Naive thymus-derived CD4-positive, alpha-beta T cell (primary cell): Measurements from ENCODE around the gene EPB41. TPM values are rescaled to one million over a fixed set of nuclear protein-coding genes. Genes with fewer than 3 reads are reported as not detected.
A peak's percentile ranks its signal among the peaks of the same experiment; 100 is the strongest.

Source experiments
- ATAC-seq: fragments of 150-1000 bp; cut with Tn5 transposase; 2 replicates; pipeline ENCODE4 v1.10.0; 2021; ENCODE audit warnings: mild to moderate bottlenecking, moderate library complexity
- CTCF ChIA-PET: fragments of 350-600 bp; sonication (Branson Sonifier 250); formaldehyde crosslinking; loops from one replicate; lab custom pipeline; 2021; ENCODE audit warnings: antibody characterized with exemption; lab: Charles Lee
- POLR2A ChIA-PET: fragments of 350-600 bp; sonication (Branson Sonifier 250); formaldehyde crosslinking; loops from one replicate; lab custom pipeline; 2021; ENCODE audit warnings: antibody characterized with exemption, inconsistent platforms; lab: Charles Lee
- DNase-seq, 9 donors: peaks; one replicate each; pipeline versions ENCODE4 v3.0.0 to v3.0.0-alpha.2; 2020 to 2022; ENCODE audit warnings: mixed read lengths in 1 of 9
- H3K27ac ChIP-seq: one replicate; pipeline ENCODE4 v1.7.0; 2013; ENCODE audit warnings: mild to moderate bottlenecking, low read depth, low read length, moderate library complexity
- H3K27me3 ChIP-seq, 2 donors: one replicate each; pipeline ENCODE4 v1.7.0; 2013; ENCODE audit warnings: low read length in 2 of 2, mild to moderate bottlenecking in 2 of 2, moderate library complexity in 2 of 2; ENCODE audit not compliant: control insufficient read depth in 2 of 2, insufficient read depth in 2 of 2
- H3K36me3 ChIP-seq, 3 experiments: 1 replicate in 2 of 3; 2 replicates in 1 of 3; pipeline ENCODE4 v1.7.0; 2013; ENCODE audit warnings: low read length in 3 of 3, mild to moderate bottlenecking in 3 of 3, moderate library complexity in 1 of 3; ENCODE audit not compliant: insufficient read depth in 3 of 3, control insufficient read depth in 2 of 3
- H3K4me1 ChIP-seq, 2 donors: one replicate each; pipeline ENCODE4 v1.7.0; 2013; ENCODE audit warnings: low read length in 2 of 2, mild to moderate bottlenecking in 2 of 2, moderate library complexity in 1 of 2; ENCODE audit not compliant: control insufficient read depth in 2 of 2, insufficient read depth in 2 of 2
- H3K4me3 ChIP-seq: 2 replicates; pipeline ENCODE4 v1.7.0; 2013; ENCODE audit warnings: mild to moderate bottlenecking, low read length
- H3K9me3 ChIP-seq, 3 experiments: 1 replicate in 2 of 3; 2 replicates in 1 of 3; pipeline ENCODE4 v1.7.0; 2013; ENCODE audit warnings: low read length in 3 of 3; ENCODE audit not compliant: control insufficient read depth in 2 of 3
- H3K27ac Mint-ChIP-seq, 9 donors: one replicate each; pipeline ENCODE4 v1.8.0; 2020 to 2022; ENCODE audit warnings: mixed read lengths in 9 of 9, mild to moderate bottlenecking in 8 of 9, moderate library complexity in 5 of 9, inconsistent platforms in 2 of 9
- H3K27me3 Mint-ChIP-seq, 5 donors: one replicate each; pipeline ENCODE4 v1.8.0; 2021 to 2022; ENCODE audit warnings: mixed read lengths in 5 of 5, mild to moderate bottlenecking in 1 of 5
- H3K36me3 Mint-ChIP-seq, 5 donors: one replicate each; pipeline ENCODE4 v1.8.0; 2020 to 2022; ENCODE audit warnings: mixed read lengths in 5 of 5, mild to moderate bottlenecking in 3 of 5, inconsistent platforms in 1 of 5
- H3K4me1 Mint-ChIP-seq, 7 donors: one replicate each; pipeline ENCODE4 v1.8.0; 2020 to 2022; ENCODE audit warnings: mixed read lengths in 7 of 7, mild to moderate bottlenecking in 3 of 7, inconsistent platforms in 1 of 7
- H3K4me3 Mint-ChIP-seq, 10 donors: one replicate each; pipeline ENCODE4 v1.8.0; 2020 to 2022; ENCODE audit warnings: mild to moderate bottlenecking in 10 of 10, mixed read lengths in 10 of 10, moderate library complexity in 6 of 10, inconsistent platforms in 2 of 10
- H3K9me3 Mint-ChIP-seq, 11 donors: one replicate each; pipeline ENCODE4 v1.8.0; 2020 to 2022; ENCODE audit warnings: mixed read lengths in 11 of 11, mild to moderate bottlenecking in 4 of 11, inconsistent platforms in 1 of 11, moderate library complexity in 1 of 11
- intact Hi-C, 2 donors: fragments of 100-400 bp; cut with micrococcal nuclease; formaldehyde crosslinking; loops; one replicate each; pipeline ENCODE4 v1.15.1; 2023
- polyA plus RNA-seq, 2 donors: library from polyadenylated mRNA; unstranded; fragments of 300-500 nt; fragmentation: Illumina TruSeq; gene quantifications; one replicate each; pipeline ENCODE4 v1.2.3, GENCODE V29; 2021
- total RNA-seq, 6 experiments: library from RNA in 5 of 6; stranded (reverse) in 5 of 6; gene quantifications; 1 replicate in 5 of 6; 2 replicates in 1 of 6; pipeline ENCODE4 v1.2.3 and lab custom pipeline; 2021 to 2026

The EPB41 gene
- total and polyA plus RNA-seq, 7 experiments from 2014 or later, result 115 to 325 (median 162) TPM

- intact Hi-C loops, result loop anchor here (1.0 to 5.0 kb wide), 7 partner anchors 12 to 255 kb away; partner anchors contain the start of genes SRSF4 (in 1 of the 2) and YTHDF2 (in 1 of the 2)
- peak overlapping the region; percentile 24 for H3K4me3 ChIP-seq
- CTCF ChIA-PET, result interaction anchor here (1.0 to 2.3 kb wide), 3 partner anchors 8 to 43 kb away, joined by 6 to 8 read pairs (median 8); partner anchors contain the start of gene EPB41
- peaks cover 46 to 85% (median 57%) of the 10 kb centered on the region in 7 donors for H3K4me1 Mint-ChIP-seq
- peaks cover 56 to 58% of the 10 kb centered on the region in 2 donors for H3K4me1 ChIP-seq
- no peaks in the 10 kb centered on the region for H3K9me3 Mint-ChIP-seq
- H3K36me3 ChIP-seq, result no peaks in the 10 kb centered on the region
- H3K9me3 ChIP-seq, result no peaks in the 10 kb centered on the region
- H3K27ac ChIP-seq, result peak overlapping the region; percentile 69
- H3K36me3 Mint-ChIP-seq, result peaks cover 0 to 13% (median 0%) of the 10 kb centered on the region in 5 donors
- no peaks in the 10 kb centered on the region for H3K27me3 ChIP-seq
- peak overlapping the region; percentile 54 to 91 (median 76) for H3K4me3 Mint-ChIP-seq
- DNase-seq (no peak), ATAC-seq (no peak)
- POLR2A ChIA-PET, result interaction anchor here (0.7 to 4.1 kb wide), 13 partner anchors 11 to 1816 kb away, joined by 3 to 49 read pairs (median 4); partner anchors contain the start of genes EPB41 and TAF12
- no peaks in the 10 kb centered on the region for H3K27me3 Mint-ChIP-seq
- peak overlapping the region; percentile 65 to 98 (median 91) for H3K27ac Mint-ChIP-seq
These were observed 12.9 kb downstream of the EPB41 start for GRCh38 chr1:28927266-28927647.

DNA sequence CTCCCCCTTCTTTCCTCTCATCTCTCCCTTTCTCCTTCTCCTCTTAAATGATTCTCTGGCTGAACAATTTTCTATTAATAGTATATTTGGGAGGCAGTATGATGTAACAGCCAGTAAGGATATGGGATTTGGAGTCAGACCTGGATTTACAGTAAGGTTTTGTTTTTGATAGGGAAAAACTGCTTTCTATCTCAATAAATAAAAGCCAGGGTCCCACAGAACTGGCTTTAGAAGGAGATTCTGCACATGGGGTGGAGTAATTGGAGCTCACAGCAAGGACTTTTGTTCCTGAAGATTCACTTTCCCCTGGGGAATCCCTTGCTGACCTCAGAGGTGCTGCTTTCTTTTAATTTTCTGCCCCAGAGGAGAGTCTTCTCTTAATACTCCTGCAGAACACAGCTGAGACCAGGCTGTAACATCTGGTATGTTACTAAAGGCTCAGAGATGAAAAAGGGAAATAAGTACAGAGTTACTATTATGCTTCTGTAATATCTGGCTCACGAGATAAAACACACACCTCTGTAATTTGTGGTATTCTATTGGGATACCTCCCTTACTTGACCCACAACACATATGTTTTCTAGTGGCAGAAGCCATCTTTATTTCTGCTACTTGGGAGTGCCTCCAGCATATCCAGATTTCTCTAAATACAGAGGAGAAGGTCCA is 13.4 kb downstream of the EPB41 start:
- ATAC-seq, result peak; percentile 27
- peaks cover 61 to 63% of the 10 kb centered on the region in 2 donors for H3K4me1 ChIP-seq
- POLR2A ChIA-PET, result interaction anchor here (0.6 to 4.1 kb wide), 11 partner anchors 12 to 1816 kb away, joined by 3 to 49 read pairs (median 4); partner anchors contain the start of genes EPB41 and TAF12
- intact Hi-C loops, result loop anchor here (1.0 to 5.0 kb wide), 8 partner anchors 9 to 255 kb away; partner anchors contain the start of genes SRSF4 (in 1 of the 2) and YTHDF2 (in 1 of the 2)
- H3K4me3 ChIP-seq, result peak overlapping the region; percentile 24
- no peaks in the 10 kb centered on the region for H3K27me3 ChIP-seq
- Mint-ChIP-seq H3K9me3 (no peaks in the 10 kb centered on the region), H3K4me3 (peak overlapping the region; percentile 54 to 91 (median 76)), H3K27ac (peak overlapping the region; percentile 65 to 98 (median 91)), H3K27me3 (no peaks in the 10 kb centered on the region), H3K36me3 (peaks cover 0 to 15% (median 0%) of the 10 kb centered on the region in 5 donors), H3K4me1 (peaks cover 50 to 85% (median 62%) of the 10 kb centered on the region in 7 donors)
- CTCF ChIA-PET, result interaction anchor here (0.5 to 1.3 kb wide), 2 partner anchors 14 to 181 kb away, joined by 3 to 8 read pairs; partner anchors contain the start of gene EPB41
- no peak for DNase-seq
- H3K27ac ChIP-seq, result peak overlapping the region; percentile 69
- no peaks in the 10 kb centered on the region for H3K36me3 ChIP-seq
- H3K9me3 ChIP-seq, result no peaks in the 10 kb centered on the region

GRCh38 chr1:28928314-28928941 is 14.1 kb downstream of the EPB41 start:
- Mint-ChIP-seq H3K4me3 (peak overlapping the region; percentile 54 to 91 (median 76)), H3K27me3 (no peaks in the 10 kb centered on the region), H3K9me3 (no peaks in the 10 kb centered on the region), H3K36me3 (peaks cover 0 to 17% (median 0%) of the 10 kb centered on the region in 5 donors), H3K4me1 (peaks cover 55 to 87% (median 67%) of the 10 kb centered on the region in 7 donors), H3K27ac (peak overlapping the region; percentile 65 to 98 (median 91))
- Histone ChIP-seq H3K27ac (peak overlapping the region; percentile 69), H3K36me3 (no peaks in the 10 kb centered on the region), H3K4me3 (peak overlapping the region; percentile 24), H3K9me3 (no peaks in the 10 kb centered on the region), H3K4me1 (peaks cover 66 to 69% of the 10 kb centered on the region in 2 donors), H3K27me3 (no peaks in the 10 kb centered on the region)
- CTCF ChIA-PET, result interaction anchor here (0.5 kb wide), 1 partner anchor 180 kb away, joined by 3 read pairs; no protein-coding TSS in a partner anchor
- ATAC-seq (peak; percentile 59), DNase-seq (no peak)
- intact Hi-C loops, result loop anchor here (1.0 to 5.0 kb wide), 4 partner anchors 8 to 254 kb away; partner anchors contain the start of genes SRSF4 (in 1 of the 2) and YTHDF2 (in 1 of the 2)
- POLR2A ChIA-PET, result interaction anchor here (0.6 to 4.1 kb wide), 5 partner anchors 12 to 133 kb away, joined by 3 to 49 read pairs (median 3); partner anchors contain the start of gene EPB41

GRCh38 chr1:28933277-28933676 is 18.9 kb downstream of the EPB41 start:
- Histone ChIP-seq H3K4me1 (peaks cover 56 to 57% of the 10 kb centered on the region in 2 donors), H3K27me3 (no peaks in the 10 kb centered on the region), H3K27ac (peak overlapping the region; percentile 7), H3K36me3 (no peaks in the 10 kb centered on the region), H3K4me3 (peak overlapping the region; percentile 15), H3K9me3 (no peaks in the 10 kb centered on the region)
- Mint-ChIP-seq H3K9me3 (peaks cover 0 to 4% (median 0%) of the 10 kb centered on the region in 11 donors), H3K36me3 (peaks cover 0 to 32% (median 10%) of the 10 kb centered on the region in 5 donors), H3K4me3 (peak overlapping the region; percentile 1 to 84 (median 68)), H3K4me1 (peaks cover 42 to 86% (median 73%) of the 10 kb centered on the region in 7 donors), H3K27me3 (no peaks in the 10 kb centered on the region), H3K27ac (peak overlapping the region in 8 of 9 donors; percentile 39 to 95 (median 54))
- DNase-seq, result peak in 6 of 9 donors; percentile 24 to 48 (median 32)
- peak; percentile 75 for ATAC-seq
- POLR2A ChIA-PET, result interaction anchor here (0.6 to 1.5 kb wide), 5 partner anchors 9 to 75 kb away, joined by 3 to 5 read pairs (median 4); no protein-coding TSS in a partner anchor
- intact Hi-C loops, result no loop called here
- CTCF ChIA-PET, result no interaction called here

GRCh38 chr1:28933918-28934317 is 19.5 kb downstream of the EPB41 start:
- intact Hi-C loops, result no loop called here
- Mint-ChIP-seq H3K9me3 (peaks cover 0 to 4% (median 0%) of the 10 kb centered on the region in 11 donors), H3K27ac (peak overlapping the region in 6 of 9 donors; percentile 39 to 95 (median 68)), H3K4me1 (peaks cover 38 to 86% (median 71%) of the 10 kb centered on the region in 7 donors), H3K27me3 (no peaks in the 10 kb centered on the region), H3K36me3 (peaks cover 0 to 32% (median 10%) of the 10 kb centered on the region in 5 donors), H3K4me3 (peak overlapping the region in 8 of 10 donors; percentile 48 to 86 (median 74))
- ChIA-PET CTCF (no interaction called here), POLR2A (no interaction called here)
- H3K4me1 ChIP-seq, result peaks cover 53 to 56% of the 10 kb centered on the region in 2 donors
- H3K9me3 ChIP-seq, result no peaks in the 10 kb centered on the region
- H3K27ac ChIP-seq, result no peak overlapping the region
- ATAC-seq, result no peak
- DNase-seq, result no peak
- H3K4me3 ChIP-seq, result no peak overlapping the region
- no peaks in the 10 kb centered on the region for H3K27me3 ChIP-seq
- no peaks in the 10 kb centered on the region for H3K36me3 ChIP-seq

DNA sequence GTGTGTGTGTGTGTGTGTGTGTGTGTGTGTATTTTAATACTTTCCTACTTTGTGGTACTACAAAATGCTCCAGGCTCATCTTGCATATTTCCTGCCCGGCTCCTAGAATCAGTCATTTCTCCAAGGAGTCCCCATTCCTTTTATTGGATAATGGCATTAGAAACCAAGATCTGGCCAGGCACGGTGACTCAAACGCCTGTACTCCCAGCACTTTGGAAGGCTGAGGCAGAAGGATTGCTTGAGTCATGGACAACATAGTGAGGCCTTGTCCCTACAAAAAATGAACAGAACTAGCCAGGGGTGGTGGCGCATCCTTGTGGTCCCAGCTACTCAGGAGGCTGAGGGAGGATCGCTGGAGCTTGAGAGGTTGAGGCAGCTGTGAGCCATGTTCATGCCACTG is 20.3 kb downstream of the EPB41 start:
- intact Hi-C loops, result no loop called here
- Histone ChIP-seq H3K36me3 (no peaks in the 10 kb centered on the region), H3K27me3 (no peaks in the 10 kb centered on the region), H3K4me1 (peaks cover 55 to 56% of the 10 kb centered on the region in 2 donors), H3K4me3 (no peak overlapping the region), H3K27ac (no peak overlapping the region), H3K9me3 (no peaks in the 10 kb centered on the region)
- H3K27ac Mint-ChIP-seq, result peak overlapping the region in 6 of 9 donors; percentile 46 to 70 (median 65)
- no peaks in the 10 kb centered on the region for H3K27me3 Mint-ChIP-seq
- ChIA-PET POLR2A (interaction anchor here (0.7 kb wide), 2 partner anchors 8 to 11 kb away, joined by 3 to 4 read pairs; no protein-coding TSS in a partner anchor), CTCF (interaction anchor here (1.8 kb wide), 1 partner anchor 8 kb away, joined by 6 read pairs; no protein-coding TSS in a partner anchor)
- DNase-seq (no peak), ATAC-seq (no peak)
- peak overlapping the region in 9 of 10 donors; percentile 30 to 86 (median 69) for H3K4me3 Mint-ChIP-seq
- peaks cover 0 to 34% (median 10%) of the 10 kb centered on the region in 5 donors for H3K36me3 Mint-ChIP-seq
- H3K4me1 Mint-ChIP-seq, result peaks cover 41 to 92% (median 76%) of the 10 kb centered on the region in 7 donors
- peaks cover 0 to 4% (median 0%) of the 10 kb centered on the region in 11 donors for H3K9me3 Mint-ChIP-seq
